HG02870 (cell line): Measurements from ENCODE around the gene EFNA4.
"Not testable (repeated sequence)": the region's sequence is repeated elsewhere in the genome, so short reads cannot be mapped to it uniquely, and the experiment has no call there.

ENCODE experiments used
- ATAC-seq: cut with Tn5 transposase; IDR thresholded peaks from one replicate; pipeline ENCODE4 v1.9.1; 2021; ENCODE audit warnings: mild to moderate bottlenecking, moderate library complexity; ENCODE audit not compliant: unreplicated experiment

Gene EFNA4

DNA sequence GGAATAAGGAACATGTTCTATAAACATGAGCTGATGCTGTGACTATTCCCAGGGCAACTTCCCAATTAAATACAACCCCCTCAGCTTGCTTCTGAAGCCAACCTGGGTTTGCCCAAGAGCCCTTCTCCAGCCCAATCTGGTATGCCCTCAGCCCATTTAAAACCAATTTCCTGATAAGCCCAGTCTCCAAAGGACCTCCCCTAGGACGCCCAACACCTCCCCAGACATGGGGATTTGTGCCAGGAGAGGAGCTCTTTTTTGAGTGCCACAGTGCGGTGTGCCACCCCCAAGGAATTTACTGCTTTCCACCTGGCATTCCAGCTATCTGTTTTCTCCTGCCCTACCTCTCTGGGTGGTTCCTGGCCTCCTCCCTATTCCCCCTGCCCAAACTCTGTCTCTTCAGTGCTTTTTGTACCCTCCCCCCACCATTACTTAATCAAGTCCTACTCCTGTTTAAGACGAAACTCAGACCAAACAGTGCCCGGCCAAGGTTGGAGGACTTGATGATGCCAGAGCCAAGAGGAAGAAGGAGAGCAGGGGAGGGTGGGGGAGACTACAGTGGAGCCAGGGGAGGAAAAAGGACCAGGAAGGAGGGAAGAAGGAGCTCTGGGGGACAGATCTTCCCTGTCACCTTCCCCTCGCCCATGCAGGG is 52.7 kb downstream of the EFNA4 start:
- no peak for ATAC-seq

DNA sequence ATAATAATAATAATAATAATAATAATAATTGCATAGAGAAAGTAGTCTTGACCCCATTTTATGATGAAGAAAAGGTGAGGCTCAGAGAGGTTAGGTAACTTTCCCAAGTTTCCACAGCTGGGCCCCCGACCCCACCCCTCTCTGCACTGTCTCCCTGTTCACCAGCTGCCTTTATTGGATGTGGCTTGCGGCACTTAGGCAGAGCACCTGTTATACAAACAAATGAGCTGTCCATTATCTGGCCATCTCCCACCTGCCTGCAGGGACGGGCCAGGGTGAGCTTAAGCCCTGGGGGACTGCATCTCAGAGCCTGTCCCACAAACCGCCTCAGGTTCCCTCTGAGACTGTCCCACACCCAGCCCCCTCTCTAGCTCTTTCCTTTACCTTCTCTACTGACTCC is 54.1 kb downstream of the EFNA4 start:
- no peak for ATAC-seq

DNA sequence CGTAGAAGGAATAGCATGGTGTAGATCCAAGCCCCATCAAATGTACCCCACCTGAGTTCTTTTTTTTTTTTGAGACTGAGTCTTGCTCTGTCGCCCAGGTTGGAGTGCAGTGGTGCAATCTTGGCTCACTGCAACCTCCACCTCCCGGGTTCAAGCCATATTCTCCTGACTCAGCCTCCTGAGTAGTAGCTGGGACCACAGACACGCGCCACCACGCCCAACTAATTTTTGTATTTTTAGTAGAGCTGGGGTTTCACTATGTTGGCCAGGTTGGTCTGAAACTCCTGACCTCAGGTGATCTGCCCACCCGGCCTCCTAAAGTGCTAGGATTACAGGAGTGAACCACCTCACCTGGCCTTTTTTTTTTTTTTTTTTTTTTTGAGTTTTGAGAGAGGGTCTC is 54.5 kb downstream of the EFNA4 start:
- ATAC-seq, result not testable (repeated sequence)
